CD4-positive, alpha-beta T cell (primary cell): ENCODE data around the gene HPCAL1. TPM values are rescaled to one million over a fixed set of nuclear protein-coding genes. Genes with fewer than 3 reads are reported as not detected.

Experiments
- ATAC-seq: fragments of 200-7000 bp; cut with Tn5 transposase; one replicate; pipeline ENCODE4 v1.10.0; 2022; ENCODE audit warnings: mild to moderate bottlenecking; ENCODE audit not compliant: poor library complexity
- CTCF ChIA-PET: fragments of 350-600 bp; sonication (Branson Sonifier 250); formaldehyde crosslinking; loops from one replicate; lab custom pipeline; 2021; ENCODE audit warnings: antibody characterized with exemption, inconsistent platforms; lab: Charles Lee
- POLR2A ChIA-PET: fragments of 350-600 bp; sonication (Branson Sonifier 250); formaldehyde crosslinking; loops from one replicate; lab custom pipeline; 2021; ENCODE audit warnings: antibody characterized with exemption, inconsistent platforms; lab: Charles Lee
- DNase-seq, 14 experiments: peaks; one replicate each; pipeline ENCODE4 v3.0.0-alpha.2; 2013 to 2020; ENCODE audit warnings: mixed read lengths in 2 of 14
- H3K27ac ChIP-seq, 2 donors: one replicate each; pipeline versions ENCODE4 v1.5.1 to v1.7.0; 2013; ENCODE audit warnings: low read length in 2 of 2, low read depth in 1 of 2, mild to moderate bottlenecking in 1 of 2
- H3K27me3 ChIP-seq, 2 experiments: 1 replicate in 1 of 2; 2 replicates in 1 of 2; pipeline versions ENCODE4 v1.6.1 to v1.7.0; 2013; ENCODE audit warnings: low read length in 2 of 2, control low read depth in 1 of 2, mild to moderate bottlenecking in 1 of 2, moderate library complexity in 1 of 2; ENCODE audit not compliant: insufficient read depth in 2 of 2, control insufficient read depth in 1 of 2
- H3K36me3 ChIP-seq: one replicate; pipeline ENCODE4 v1.6.1; 2013; ENCODE audit warnings: low read length, control low read depth; ENCODE audit not compliant: insufficient read depth
- H3K4me1 ChIP-seq: one replicate; pipeline ENCODE4 v1.6.1; 2013; ENCODE audit warnings: low read length, control low read depth; ENCODE audit not compliant: insufficient read depth
- H3K4me3 ChIP-seq: one replicate; pipeline ENCODE4 v1.5.1; 2013; ENCODE audit warnings: mild to moderate bottlenecking, low read length, moderate library complexity
- H3K9me3 ChIP-seq, 2 experiments: 1 replicate in 1 of 2; 2 replicates in 1 of 2; pipeline versions ENCODE4 v1.6.1 to v1.7.0; 2013; ENCODE audit warnings: low read length in 2 of 2, mild to moderate bottlenecking in 2 of 2, control low read depth in 1 of 2, moderate library complexity in 1 of 2; ENCODE audit not compliant: control insufficient read depth in 1 of 2, insufficient read depth in 1 of 2
- H3K27ac Mint-ChIP-seq: one replicate; pipeline ENCODE4 v1.8.0; 2020; ENCODE audit warnings: mixed read lengths
- H3K27me3 Mint-ChIP-seq: one replicate; pipeline ENCODE4 v1.8.0; 2021; ENCODE audit warnings: mixed read lengths
- H3K36me3 Mint-ChIP-seq: one replicate; pipeline ENCODE4 v1.8.0; 2021; ENCODE audit warnings: low read depth, mixed read lengths
- H3K4me1 Mint-ChIP-seq: one replicate; pipeline ENCODE4 v1.8.0; 2021; ENCODE audit warnings: low read depth, mixed read lengths
- H3K4me3 Mint-ChIP-seq: one replicate; pipeline ENCODE4 v1.8.0; 2020; ENCODE audit warnings: mild to moderate bottlenecking, mixed read lengths
- H3K9me3 Mint-ChIP-seq: one replicate; pipeline ENCODE4 v1.8.0; 2020; ENCODE audit warnings: mixed read lengths
- CTCF ChIP-seq: fragments of 200-600 bp; IDR thresholded peaks from one replicate; pipeline ENCODE4 v1.8.0; 2022; ENCODE audit warnings: antibody characterized with exemption, mild to moderate bottlenecking
- intact Hi-C, 2 experiments: fragments of 100-400 bp; cut with DNase I in 1 of 2; cut with micrococcal nuclease in 1 of 2; formaldehyde crosslinking; loops; one replicate each; pipeline versions ENCODE4 v1.15.1 to v1.9.0; 2023 to 2025; cut with DNase I, micrococcal nuclease
- total RNA-seq, 174 experiments: library from RNA in 2 of 174; stranded (reverse) in 2 of 174; gene quantifications; one replicate each; pipeline ENCODE4 v1.2.3 and lab custom pipeline; 2021 to 2026

Gene HPCAL1
- total RNA-seq, 2 experiments from 2014 or later = 24.9 to 27.9 TPM

GRCh38 chr2:10318345-10318744 is 15.6 kb downstream of the HPCAL1 start:
- Mint-ChIP-seq H3K9me3 (no peaks in the 10 kb centered on the region), H3K27ac (peak overlapping the region; percentile 84), H3K4me3 (no peak overlapping the region), H3K4me1 (peaks cover 78% of the 10 kb centered on the region), H3K36me3 (peaks cover 19% of the 10 kb centered on the region), H3K27me3 (no peaks in the 10 kb centered on the region)
- intact Hi-C loops = no loop called here
- no peak for ATAC-seq
- Histone ChIP-seq H3K36me3 (peaks cover 7% of the 10 kb centered on the region), H3K27me3 (no peaks in the 10 kb centered on the region), H3K9me3 (no peaks in the 10 kb centered on the region), H3K4me3 (no peak overlapping the region), H3K4me1 (peaks cover 27% of the 10 kb centered on the region), H3K27ac (no peak overlapping the region)
- TF ChIP-seq CTCF = no peak
- POLR2A ChIA-PET = interaction anchor here (1.5 kb wide), 1 partner anchor 15 kb away, joined by 5 read pairs; the partner anchor contains the start of gene HPCAL1
- CTCF ChIA-PET = interaction anchor here (1.2 to 1.5 kb wide), 2 partner anchors 10 to 11 kb away, joined by 3 to 5 read pairs; no protein-coding TSS in a partner anchor
- no peak for DNase-seq

GRCh38 chr2:10319892-10320574 is 17.3 kb downstream of the HPCAL1 start:
- ChIA-PET CTCF (no interaction called here), POLR2A (no interaction called here)
- Histone ChIP-seq H3K27ac (no peak overlapping the region), H3K4me3 (no peak overlapping the region), H3K36me3 (peaks cover 7% of the 10 kb centered on the region), H3K4me1 (peaks cover 31% of the 10 kb centered on the region), H3K9me3 (no peaks in the 10 kb centered on the region), H3K27me3 (no peaks in the 10 kb centered on the region)
- peak overlapping the region; percentile 75 for H3K27ac Mint-ChIP-seq
- peaks cover 80% of the 10 kb centered on the region for H3K4me1 Mint-ChIP-seq
- no peak overlapping the region for H3K4me3 Mint-ChIP-seq
- no peaks in the 10 kb centered on the region for H3K27me3 Mint-ChIP-seq
- intact Hi-C loops = no loop called here
- no peaks in the 10 kb centered on the region for H3K9me3 Mint-ChIP-seq
- TF ChIP-seq CTCF = no peak
- H3K36me3 Mint-ChIP-seq = peaks cover 19% of the 10 kb centered on the region
- ATAC-seq (no peak), DNase-seq (no peak)

DNA sequence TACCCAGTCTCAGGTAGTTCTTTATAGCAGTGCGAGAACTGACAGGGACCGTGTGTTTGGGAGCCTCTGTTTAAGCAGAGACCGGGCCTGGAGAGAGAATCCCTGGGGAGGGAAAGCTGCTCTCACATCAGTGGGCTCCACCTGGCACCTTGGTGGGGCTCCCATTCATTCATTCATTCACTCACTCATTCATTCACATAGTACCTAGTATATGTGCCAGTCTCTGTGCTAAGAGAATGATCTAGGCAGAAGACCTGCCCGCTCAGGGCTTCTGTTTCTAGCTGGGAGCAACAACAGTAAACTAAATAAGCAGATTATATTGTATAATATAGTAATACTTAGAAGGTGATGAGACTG is 17.8 kb downstream of the HPCAL1 start:
- ChIA-PET POLR2A (no interaction called here), CTCF (no interaction called here)
- H3K27ac Mint-ChIP-seq = peak overlapping the region; percentile 75
- intact Hi-C loops = no loop called here
- TF ChIP-seq CTCF = no peak
- no peaks in the 10 kb centered on the region for H3K9me3 ChIP-seq
- H3K4me1 Mint-ChIP-seq = peaks cover 81% of the 10 kb centered on the region
- H3K27ac ChIP-seq = no peak overlapping the region
- no peak overlapping the region for H3K4me3 Mint-ChIP-seq
- DNase-seq (no peak), ATAC-seq (no peak)
- H3K36me3 Mint-ChIP-seq = peaks cover 19% of the 10 kb centered on the region
- H3K27me3 Mint-ChIP-seq = no peaks in the 10 kb centered on the region
- peaks cover 36% of the 10 kb centered on the region for H3K4me1 ChIP-seq
- H3K4me3 ChIP-seq = no peak overlapping the region
- H3K9me3 Mint-ChIP-seq = no peaks in the 10 kb centered on the region
- H3K27me3 ChIP-seq = no peaks in the 10 kb centered on the region
- H3K36me3 ChIP-seq = peaks cover 7% of the 10 kb centered on the region
